8988T (cell line): Measurements from ENCODE around the gene OS9.

Experiments used
- DNase-seq: peaks from one replicate; pipeline ENCODE4 v3.0.0; 2011

Gene OS9

DNA sequence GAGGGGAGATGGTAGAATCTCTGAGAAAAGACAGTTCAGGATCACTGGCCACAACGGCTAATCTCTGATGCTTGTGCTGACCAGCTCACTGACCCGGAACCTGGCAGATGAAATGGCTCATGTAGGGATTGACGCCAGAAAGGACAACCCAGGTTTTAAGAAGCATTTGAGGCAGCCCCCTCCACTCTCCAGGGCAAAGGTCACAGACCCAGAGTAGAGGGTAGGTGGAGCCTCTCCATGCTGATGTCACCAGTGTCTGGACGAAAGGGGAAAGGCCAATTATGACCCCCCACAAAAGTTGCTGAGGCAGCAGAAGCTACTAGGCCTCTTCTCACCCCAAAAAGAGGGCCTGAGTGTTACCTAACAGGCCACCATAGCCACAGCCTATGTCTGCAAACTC is 76.8 kb downstream of the OS9 start:
- DNase-seq, result no peak
